ENCODE measurements around the gene UNC13C.

GRCh38 chr15:54520616-54521015 lies 542.4 kb downstream of the UNC13C start:
- TF ChIP-seq XRCC5 (optimal IDR thresholded peaks at IDR 0.05; ENCODE audit: low read length) (no peak), ZNF550 (CRISPR knock-in tag; IDR thresholded peaks at IDR 0.05; ENCODE audit: borderline replicate concordance) (no peak), USF2 (IDR thresholded peaks at IDR 0.05; ENCODE audit: low read depth, low read length) (no peak), USF2 (CRISPR knock-in tag; IDR thresholded peaks at IDR 0.05; ENCODE audit: borderline replicate concordance) (no peak), ZFP36 (IDR thresholded peaks at IDR 0.05; ENCODE audit: borderline replicate concordance, low read depth, low read length, partially characterized antibody) (no peak), CREM (IDR thresholded peaks at IDR 0.05) (no peak), CREM (CRISPR knock-in tag; IDR thresholded peaks at IDR 0.05) (no peak), ZNF709 (CRISPR knock-in tag; IDR thresholded peaks at IDR 0.05) (no peak)
- TF ChIP-seq, protein P1, sequence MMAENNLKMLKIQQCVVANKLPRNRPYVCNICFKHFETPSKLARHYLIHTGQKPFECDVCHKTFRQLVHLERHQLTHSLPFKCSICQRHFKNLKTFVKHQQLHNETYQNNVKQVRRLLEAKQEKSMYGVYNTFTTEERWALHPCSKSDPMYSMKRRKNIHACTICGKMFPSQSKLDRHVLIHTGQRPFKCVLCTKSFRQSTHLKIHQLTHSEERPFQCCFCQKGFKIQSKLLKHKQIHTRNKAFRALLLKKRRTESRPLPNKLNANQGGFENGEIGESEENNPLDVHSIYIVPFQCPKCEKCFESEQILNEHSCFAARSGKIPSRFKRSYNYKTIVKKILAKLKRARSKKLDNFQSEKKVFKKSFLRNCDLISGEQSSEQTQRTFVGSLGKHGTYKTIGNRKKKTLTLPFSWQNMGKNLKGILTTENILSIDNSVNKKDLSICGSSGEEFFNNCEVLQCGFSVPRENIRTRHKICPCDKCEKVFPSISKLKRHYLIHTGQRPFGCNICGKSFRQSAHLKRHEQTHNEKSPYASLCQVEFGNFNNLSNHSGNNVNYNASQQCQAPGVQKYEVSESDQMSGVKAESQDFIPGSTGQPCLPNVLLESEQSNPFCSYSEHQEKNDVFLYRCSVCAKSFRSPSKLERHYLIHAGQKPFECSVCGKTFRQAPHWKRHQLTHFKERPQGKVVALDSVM (CRISPR knock-in tag; IDR thresholded peaks at IDR 0.05), result no peak
- TF ChIP-seq, protein P2, sequence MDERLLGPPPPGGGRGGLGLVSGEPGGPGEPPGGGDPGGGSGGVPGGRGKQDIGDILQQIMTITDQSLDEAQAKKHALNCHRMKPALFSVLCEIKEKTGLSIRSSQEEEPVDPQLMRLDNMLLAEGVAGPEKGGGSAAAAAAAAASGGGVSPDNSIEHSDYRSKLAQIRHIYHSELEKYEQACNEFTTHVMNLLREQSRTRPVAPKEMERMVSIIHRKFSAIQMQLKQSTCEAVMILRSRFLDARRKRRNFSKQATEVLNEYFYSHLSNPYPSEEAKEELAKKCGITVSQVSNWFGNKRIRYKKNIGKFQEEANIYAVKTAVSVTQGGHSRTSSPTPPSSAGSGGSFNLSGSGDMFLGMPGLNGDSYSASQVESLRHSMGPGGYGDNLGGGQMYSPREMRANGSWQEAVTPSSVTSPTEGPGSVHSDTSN (CRISPR knock-in tag; IDR thresholded peaks at IDR 0.05), result no peak
- TF ChIP-seq, protein P3, sequence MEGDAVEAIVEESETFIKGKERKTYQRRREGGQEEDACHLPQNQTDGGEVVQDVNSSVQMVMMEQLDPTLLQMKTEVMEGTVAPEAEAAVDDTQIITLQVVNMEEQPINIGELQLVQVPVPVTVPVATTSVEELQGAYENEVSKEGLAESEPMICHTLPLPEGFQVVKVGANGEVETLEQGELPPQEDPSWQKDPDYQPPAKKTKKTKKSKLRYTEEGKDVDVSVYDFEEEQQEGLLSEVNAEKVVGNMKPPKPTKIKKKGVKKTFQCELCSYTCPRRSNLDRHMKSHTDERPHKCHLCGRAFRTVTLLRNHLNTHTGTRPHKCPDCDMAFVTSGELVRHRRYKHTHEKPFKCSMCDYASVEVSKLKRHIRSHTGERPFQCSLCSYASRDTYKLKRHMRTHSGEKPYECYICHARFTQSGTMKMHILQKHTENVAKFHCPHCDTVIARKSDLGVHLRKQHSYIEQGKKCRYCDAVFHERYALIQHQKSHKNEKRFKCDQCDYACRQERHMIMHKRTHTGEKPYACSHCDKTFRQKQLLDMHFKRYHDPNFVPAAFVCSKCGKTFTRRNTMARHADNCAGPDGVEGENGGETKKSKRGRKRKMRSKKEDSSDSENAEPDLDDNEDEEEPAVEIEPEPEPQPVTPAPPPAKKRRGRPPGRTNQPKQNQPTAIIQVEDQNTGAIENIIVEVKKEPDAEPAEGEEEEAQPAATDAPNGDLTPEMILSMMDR (CRISPR knock-in tag; IDR thresholded peaks at IDR 0.05), result no peak
